ENCODE measurements around the gene DMTF1.
"Not testable (repeated sequence)": the region's sequence is repeated elsewhere in the genome, so short reads cannot be mapped to it uniquely, and the experiment has no call there.

Gene DMTF1

DNA sequence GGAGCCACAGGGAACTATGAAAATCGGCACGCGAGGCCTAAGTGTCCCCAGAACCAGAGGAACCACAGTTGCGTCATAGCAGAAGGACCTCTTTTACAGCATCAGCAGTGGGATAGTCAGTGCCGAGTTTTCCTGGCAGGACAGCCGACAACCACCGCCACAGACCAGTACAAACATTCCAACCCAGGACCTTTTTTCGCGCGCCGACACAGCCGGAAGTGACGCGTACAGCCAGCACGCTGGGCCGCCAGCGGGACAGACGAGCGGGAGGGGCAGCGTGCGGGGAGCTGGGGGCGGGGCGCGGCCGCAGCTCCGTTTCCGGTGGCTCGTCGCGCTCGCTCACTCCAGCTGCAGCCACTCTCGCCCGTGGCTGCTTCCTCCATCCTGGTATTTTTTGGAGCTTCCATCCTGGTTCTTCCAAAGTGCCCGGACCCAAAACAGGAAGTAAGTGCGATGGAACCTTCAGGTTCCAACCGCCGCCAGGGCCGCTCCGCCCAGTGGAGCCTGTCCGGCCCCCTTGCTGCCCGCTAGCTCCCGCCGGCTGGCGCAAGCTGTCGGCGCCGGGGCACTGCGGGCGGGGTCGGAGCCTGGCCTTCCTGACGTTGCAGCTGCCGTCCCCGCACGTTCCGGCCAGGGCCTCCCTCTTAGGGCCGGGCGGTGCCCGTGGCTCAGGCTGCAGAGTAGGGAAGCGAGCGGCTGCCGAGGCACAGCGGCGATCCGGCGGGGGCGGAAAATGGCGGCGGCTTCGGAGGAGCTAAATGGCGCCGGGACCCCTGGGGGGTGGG is at the start of gene DMTF1:
DMTF1 (plus strand) TSS at position 342 of the 785 bp plus-strand sequence. CDS start 12,489 bp downstream, outside the sequence.
- Histone ChIP-seq H3K4me1 (peaks cover 25 to 45% (median 38%) of the 10 kb centered on the region in 10 experiments), H4K20me1 (peaks cover 12 to 41% (median 33%) of the 10 kb centered on the region in 11 experiments; a peak in 18 of 22 replicates), H3K36me3 (peaks cover 0 to 21% (median 5%) of the 10 kb centered on the region in 11 experiments; a peak in 10 of 22 replicates), H3K27me3 (no peaks in the 10 kb centered on the region), H3K4me2 (peak within 1 kb of the TSS; percentile 85 to 99 (median 90)), H3K9ac (peak within 1 kb of the TSS; percentile 96 to 99 (median 98)), H3K27ac (peak within 1 kb of the TSS; percentile 95 to 99 (median 98)), H3K4me3 (peak within 1 kb of the TSS; percentile 64 to 91 (median 83)), H3K9me3 (replicated peaks in 1 of 11) (peaks cover 0 to 4% (median 3%) of the 10 kb centered on the region in 11 experiments; a peak in 4 of 22 replicates)
- peak in 1 of 11 experiments; percentile 49; a peak in 2 of 22 replicates for TF ChIP-seq Cebpa-rat (IDR thresholded peaks at IDR 0.05)

DNA sequence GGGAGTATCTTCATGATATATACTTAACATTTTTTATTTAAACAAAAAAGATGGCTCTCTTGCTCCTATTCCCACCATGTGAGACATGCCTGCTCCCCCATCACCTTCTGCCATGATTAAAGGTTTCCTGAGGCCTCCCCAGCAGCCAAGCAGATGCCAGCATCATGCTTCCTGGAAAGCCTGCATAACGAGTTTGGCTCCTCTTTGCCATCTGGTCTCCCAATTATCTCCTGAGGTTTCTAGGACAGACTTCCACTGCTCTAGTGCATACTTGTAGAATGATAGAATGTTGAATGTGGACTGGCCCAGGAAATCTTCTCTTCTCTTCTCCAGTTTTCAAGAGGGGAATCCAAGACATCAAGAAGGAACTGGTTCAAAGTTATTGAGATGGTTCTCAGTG is 46.9 kb upstream of the DMTF1 start:
- no peaks in the 10 kb centered on the region for H3K27me3 ChIP-seq
- H3K9me3 ChIP-seq (replicated peaks in 1 of 11) = no peaks in the 10 kb centered on the region
- peaks cover 0 to 4% (median 0%) of the 10 kb centered on the region in 10 experiments; a peak in 2 of 20 replicates for H3K4me1 ChIP-seq
- no peak for TF ChIP-seq Cebpa-rat (IDR thresholded peaks at IDR 0.05)
- H4K20me1 ChIP-seq = no peaks in the 10 kb centered on the region
- no peak overlapping the region for H3K27ac ChIP-seq
- no peak overlapping the region for H3K9ac ChIP-seq
- H3K36me3 ChIP-seq = no peaks in the 10 kb centered on the region
- H3K4me3 ChIP-seq = no peak overlapping the region
- H3K4me2 ChIP-seq = no peak overlapping the region

DNA sequence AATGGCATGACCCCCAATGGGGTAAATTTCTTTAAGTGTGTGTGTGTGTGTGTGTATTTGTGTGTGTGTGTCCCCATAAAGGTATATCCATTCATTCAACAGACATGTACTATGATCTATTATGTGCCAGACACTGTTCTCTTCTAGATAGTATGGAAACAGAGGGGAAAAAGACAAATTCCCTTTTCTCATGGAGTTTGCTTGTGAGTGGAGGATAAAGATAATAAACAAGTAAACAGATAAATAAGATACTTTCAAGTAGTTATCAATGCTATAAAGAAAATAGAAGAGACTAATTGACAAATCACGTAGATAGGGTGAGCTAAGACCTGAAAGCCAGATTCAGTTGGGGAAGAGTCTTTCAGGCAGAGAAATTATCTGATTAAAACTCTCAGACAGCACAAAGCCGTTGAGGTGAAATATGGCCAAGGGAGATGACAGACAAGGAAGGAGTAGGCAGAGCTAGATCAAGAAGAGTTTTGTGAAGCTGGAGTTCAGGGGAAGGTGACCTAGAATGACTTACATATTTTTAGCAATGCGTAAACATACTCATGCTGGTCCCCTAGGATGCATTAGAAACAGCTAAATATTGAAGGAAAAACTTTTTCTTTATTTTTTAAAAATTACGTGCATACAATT is 45.2 kb upstream of the DMTF1 start:
- H3K4me2 ChIP-seq = no peak overlapping the region
- H3K27me3 ChIP-seq = no peaks in the 10 kb centered on the region
- no peaks in the 10 kb centered on the region for H3K9me3 ChIP-seq (replicated peaks in 1 of 11)
- H4K20me1 ChIP-seq = no peaks in the 10 kb centered on the region
- no peaks in the 10 kb centered on the region for H3K36me3 ChIP-seq
- no peak overlapping the region for H3K4me3 ChIP-seq
- TF ChIP-seq Cebpa-rat (IDR thresholded peaks at IDR 0.05) = no peak
- no peak overlapping the region for H3K27ac ChIP-seq
- H3K4me1 ChIP-seq = peaks cover 0 to 4% (median 0%) of the 10 kb centered on the region in 10 experiments; a peak in 2 of 20 replicates
- no peak overlapping the region for H3K9ac ChIP-seq

DNA sequence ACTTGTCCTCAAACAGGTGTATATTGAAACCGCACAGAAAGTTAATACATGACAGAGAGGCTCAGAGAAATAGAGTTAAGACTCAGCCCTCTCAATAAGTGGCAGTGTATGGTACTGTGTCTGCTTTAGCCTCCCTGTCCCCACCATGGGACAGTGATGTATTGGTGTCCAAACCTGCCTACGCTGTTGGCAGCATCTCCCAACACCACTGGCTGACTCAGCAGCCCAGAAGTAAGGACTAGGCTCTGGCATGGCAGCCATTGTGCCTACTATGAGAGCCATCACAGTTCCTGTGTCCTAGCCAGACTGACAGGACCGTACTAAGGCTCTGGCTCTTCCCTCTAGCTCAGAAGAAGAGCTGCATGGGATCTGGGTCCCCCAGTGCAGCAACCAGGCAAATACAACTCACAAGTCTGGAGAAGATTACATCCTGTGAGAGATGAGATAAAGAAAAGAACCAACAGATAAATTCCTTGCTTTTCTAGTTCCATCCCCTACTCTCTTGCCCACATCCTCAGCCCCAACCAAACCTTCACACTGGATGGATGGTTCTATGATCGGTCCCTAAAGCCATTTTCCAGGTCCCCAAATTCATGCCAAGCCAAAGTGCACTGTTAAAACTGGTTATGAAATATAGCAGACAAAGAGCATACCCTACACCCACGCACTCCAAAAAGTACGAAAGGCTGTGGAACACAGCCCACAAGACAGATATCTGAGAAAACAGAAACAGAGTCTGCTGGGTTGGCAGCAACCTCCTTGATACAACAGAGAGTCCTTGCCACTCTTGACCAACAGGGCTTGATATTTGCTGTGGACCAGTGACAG is 44.1 kb upstream of the DMTF1 start:
- no peak overlapping the region for H3K4me3 ChIP-seq
- peaks cover 0 to 4% (median 1%) of the 10 kb centered on the region in 11 experiments; a peak in 5 of 22 replicates for H3K9me3 ChIP-seq (replicated peaks in 1 of 11)
- peaks cover 0 to 4% (median 0%) of the 10 kb centered on the region in 10 experiments; a peak in 2 of 20 replicates for H3K4me1 ChIP-seq
- no peak overlapping the region for H3K9ac ChIP-seq
- no peaks in the 10 kb centered on the region for H4K20me1 ChIP-seq
- H3K4me2 ChIP-seq = no peak overlapping the region
- no peaks in the 10 kb centered on the region for H3K36me3 ChIP-seq
- no peak for TF ChIP-seq Cebpa-rat (IDR thresholded peaks at IDR 0.05)
- H3K27ac ChIP-seq = no peak overlapping the region
- H3K27me3 ChIP-seq = no peaks in the 10 kb centered on the region

DNA sequence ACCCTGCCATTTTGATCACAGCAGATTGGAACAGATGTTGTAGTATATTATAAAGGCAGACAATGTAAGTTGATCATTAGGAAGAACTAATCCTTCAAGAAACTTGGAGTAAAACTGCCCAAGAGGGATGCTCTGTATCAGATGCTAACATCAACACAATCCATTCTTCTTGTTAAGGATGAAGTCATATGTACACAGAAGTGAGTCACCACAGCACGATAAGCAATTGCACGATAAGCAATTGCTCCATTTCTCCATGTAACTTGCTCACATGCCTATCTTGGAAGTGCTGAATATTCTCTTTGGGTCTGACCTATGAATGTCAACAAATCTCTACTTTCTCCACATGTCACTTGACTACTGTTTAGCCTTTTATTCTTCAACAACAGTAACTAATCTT is 41.5 kb upstream of the DMTF1 start:
- no peaks in the 10 kb centered on the region for H4K20me1 ChIP-seq
- no peak for TF ChIP-seq Cebpa-rat (IDR thresholded peaks at IDR 0.05)
- H3K4me2 ChIP-seq = no peak overlapping the region
- no peak overlapping the region for H3K27ac ChIP-seq
- no peaks in the 10 kb centered on the region for H3K4me1 ChIP-seq
- no peak overlapping the region for H3K4me3 ChIP-seq
- H3K36me3 ChIP-seq = no peaks in the 10 kb centered on the region
- no peak overlapping the region for H3K9ac ChIP-seq
- H3K9me3 ChIP-seq (replicated peaks in 1 of 11) = peaks cover 8 to 30% (median 19%) of the 10 kb centered on the region in 11 experiments; a peak in 21 of 22 replicates
- no peaks in the 10 kb centered on the region for H3K27me3 ChIP-seq

- H3K9ac ChIP-seq = no peak overlapping the region
- no peak for TF ChIP-seq Cebpa-rat (IDR thresholded peaks at IDR 0.05)
- no peaks in the 10 kb centered on the region for H3K27me3 ChIP-seq
- H4K20me1 ChIP-seq = no peaks in the 10 kb centered on the region
- no peak overlapping the region for H3K4me3 ChIP-seq
- no peak overlapping the region for H3K4me2 ChIP-seq
- H3K36me3 ChIP-seq = no peaks in the 10 kb centered on the region
- H3K4me1 ChIP-seq = no peaks in the 10 kb centered on the region
- H3K27ac ChIP-seq = no peak overlapping the region
- H3K9me3 ChIP-seq (replicated peaks in 1 of 11) = peaks cover 8 to 32% (median 19%) of the 10 kb centered on the region in 11 experiments; a peak in 21 of 22 replicates
Observed at GRCh38 chr7:87111877-87112276, 40.4 kb upstream of the DMTF1 start.

DNA sequence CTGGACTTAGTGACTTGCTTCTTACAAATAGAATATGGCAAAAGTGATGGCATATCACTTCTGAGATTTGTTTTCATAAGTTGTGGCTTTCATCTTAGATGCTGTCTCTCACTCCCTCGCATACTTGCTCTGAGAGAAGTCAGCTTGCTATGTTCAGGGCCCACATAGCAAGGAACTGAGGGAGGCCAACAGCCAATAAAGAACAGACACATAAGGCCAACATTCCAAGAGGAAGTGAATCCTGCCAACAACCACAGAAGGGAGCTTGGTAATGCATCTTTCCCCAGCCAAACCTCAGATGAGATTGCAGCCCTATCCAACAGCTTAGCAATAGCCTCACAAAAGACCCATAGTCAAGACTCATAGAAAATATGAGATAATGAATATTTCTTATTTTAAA is 39.2 kb upstream of the DMTF1 start:
- Histone ChIP-seq H3K9me3 (replicated peaks in 1 of 11) (peaks cover 8 to 32% (median 19%) of the 10 kb centered on the region in 11 experiments; a peak in 21 of 22 replicates), H3K4me1 (no peaks in the 10 kb centered on the region), H3K27me3 (no peaks in the 10 kb centered on the region), H4K20me1 (no peaks in the 10 kb centered on the region), H3K36me3 (no peaks in the 10 kb centered on the region), H3K4me3 (no peak overlapping the region), H3K27ac (no peak overlapping the region), H3K9ac (no peak overlapping the region), H3K4me2 (no peak overlapping the region)
- no peak for TF ChIP-seq Cebpa-rat (IDR thresholded peaks at IDR 0.05)

DNA sequence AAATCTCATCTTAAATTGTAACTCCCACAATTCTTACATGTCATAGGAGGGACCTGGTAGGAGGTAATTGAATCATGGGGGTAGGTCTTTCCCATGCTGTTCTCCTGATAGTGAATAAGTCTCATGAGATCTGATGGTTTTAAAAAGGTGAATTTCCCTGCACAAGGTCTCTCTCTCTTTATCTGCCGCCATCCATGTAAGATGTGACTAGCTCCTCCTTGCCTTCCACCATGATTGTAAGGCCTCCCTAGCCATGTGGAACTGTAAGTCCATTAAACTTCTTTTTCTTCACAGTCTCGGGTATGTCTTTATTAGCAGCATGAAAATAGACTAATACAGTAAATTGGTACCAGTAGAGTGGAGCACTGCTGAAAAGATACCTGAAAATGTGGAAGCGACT is 38.3 kb upstream of the DMTF1 start:
- H3K27ac ChIP-seq, H4K20me1 ChIP-seq, H3K36me3 ChIP-seq, H3K4me3 ChIP-seq, H3K9ac ChIP-seq, H3K4me2 ChIP-seq, H3K27me3 ChIP-seq, H3K4me1 ChIP-seq: not testable (repeated sequence)
- peaks cover 8 to 32% (median 19%) of the 10 kb centered on the region in 11 experiments; a peak in 21 of 22 replicates for H3K9me3 ChIP-seq (replicated peaks in 1 of 11)

GRCh38 chr7:87115772-87116171 is 36.5 kb upstream of the DMTF1 start:
- not testable (repeated sequence) for H3K27ac ChIP-seq, H3K36me3 ChIP-seq, H3K9ac ChIP-seq, H3K4me1 ChIP-seq, H4K20me1 ChIP-seq, H3K4me3 ChIP-seq, H3K27me3 ChIP-seq, H3K4me2 ChIP-seq
- H3K9me3 ChIP-seq (replicated peaks in 1 of 11) = peaks cover 8 to 32% (median 19%) of the 10 kb centered on the region in 11 experiments; a peak in 21 of 22 replicates

All from BLaER1 treated with 17β-estradiol and CSF1 and Interleukin-3, amounts not matched to agents 10 nM and 100 nM (cell line).